ENCODE data around the gene CSPG4.
"Not testable (repeated sequence)": the region's sequence is repeated elsewhere in the genome, so short reads cannot be mapped to it uniquely, and the experiment has no call there.

The CSPG4 gene

GRCh38 chr15:75703440-75704262 is 9.0 kb downstream of the CSPG4 start:
- DNase-seq (ENCODE audit: low spot score), result not testable (repeated sequence)

- no peak for DNase-seq (ENCODE audit: low spot score)
Observed at GRCh38 chr15:75702436-75702835, 10.2 kb downstream of the CSPG4 start.

- DNase-seq (ENCODE audit: low spot score), result not testable (repeated sequence)
Observed at GRCh38 chr15:75701071-75702003, 11.3 kb downstream of the CSPG4 start.

- DNase-seq (ENCODE audit: low spot score), result not testable (repeated sequence)
Observed at GRCh38 chr15:75699961-75700874, 12.4 kb downstream of the CSPG4 start.

- DNase-seq (ENCODE audit: low spot score), result not testable (repeated sequence)
Observed at GRCh38 chr15:75699517-75699916, 13.1 kb downstream of the CSPG4 start.

GRCh38 chr15:75697974-75698747 is 14.5 kb downstream of the CSPG4 start:
- DNase-seq (ENCODE audit: low spot score), result not testable (repeated sequence)

- DNase-seq (ENCODE audit: low spot score), result no peak
Observed at GRCh38 chr15:75697523-75697922, 15.1 kb downstream of the CSPG4 start.

- DNase-seq (ENCODE audit: low spot score), result no peak
Observed at GRCh38 chr15:75696854-75697259, 15.8 kb downstream of the CSPG4 start.

GRCh38 chr15:75696311-75696720 is 16.3 kb downstream of the CSPG4 start:
- DNase-seq (ENCODE audit: low spot score), result no peak

- DNase-seq (ENCODE audit: low spot score), result no peak
Observed at GRCh38 chr15:75695634-75696310, 16.9 kb downstream of the CSPG4 start.

- no peak for DNase-seq (ENCODE audit: low spot score)
Observed at GRCh38 chr15:75695220-75695619, 17.4 kb downstream of the CSPG4 start.

GRCh38 chr15:75694241-75695182 is 18.1 kb downstream of the CSPG4 start:
- no peak for DNase-seq (ENCODE audit: low spot score)

- no peak for DNase-seq (ENCODE audit: low spot score)
Observed at GRCh38 chr15:75693501-75694240, 19.0 kb downstream of the CSPG4 start.

GRCh38 chr15:75693028-75693427 is 19.6 kb downstream of the CSPG4 start:
- DNase-seq (ENCODE audit: low spot score), result not testable (repeated sequence)

GRCh38 chr15:75692311-75692710 is 20.3 kb downstream of the CSPG4 start:
- not testable (repeated sequence) for DNase-seq (ENCODE audit: low spot score)

- DNase-seq (ENCODE audit: low spot score), result not testable (repeated sequence)
Observed at GRCh38 chr15:75689429-75689828, 23.2 kb downstream of the CSPG4 start.

- DNase-seq (ENCODE audit: low spot score), result no peak
Observed at GRCh38 chr15:75688831-75689230, 23.8 kb downstream of the CSPG4 start.

GRCh38 chr15:75688278-75688557 is 24.4 kb downstream of the CSPG4 start:
- no peak for DNase-seq (ENCODE audit: low spot score)
